ENCODE data around the gene CCDC32.

- TF ChIP-seq CTCF (conservative IDR thresholded peaks at IDR 0.05; ENCODE audit: low read length) (no peak), EZH2phosphoT487 (IDR thresholded peaks at IDR 0.05; ENCODE audit: borderline replicate concordance) (no peak)
Observed at GRCh38 chr15:40578892-40579291, 14.1 kb upstream of the CCDC32 start.
